Adrenal gland (tissue), 12 donors: ENCODE measurements around the gene QTRT2. TPM values are rescaled to one million over a fixed set of nuclear protein-coding genes. Genes with fewer than 3 reads are reported as not detected.

ENCODE experiments used
- DNase-seq, 7 donors: peaks; one replicate each; pipeline ENCODE4 v3.0.0-alpha.2; 2019 to 2020
- H3K27ac ChIP-seq, 5 donors: fragments of 200-600 bp; sonication (generic) in 4 of 5; 1 replicate in 3 of 5; 2 replicates in 2 of 5; pipeline versions ENCODE4 v1.5.1 to v1.8.0; 2016 to 2020; ENCODE audit warnings: mild to moderate bottlenecking in 1 of 5
- H3K27me3 ChIP-seq: fragments of 200-600 bp; 2 replicates; pipeline ENCODE4 v1.8.0; 2021
- H3K36me3 ChIP-seq, 2 donors: fragments of 200-600 bp; replicated peaks in 1 of 2; 1 replicate in 1 of 2; 2 replicates in 1 of 2; pipeline versions ENCODE4 v1.5.1 to v1.8.0; 2018 to 2022
- H3K4me1 ChIP-seq, 2 donors: fragments of 200-600 bp; replicated peaks in 1 of 2; 1 replicate in 1 of 2; 2 replicates in 1 of 2; pipeline versions ENCODE4 v1.5.1 to v1.8.0; 2018 to 2021
- H3K4me3 ChIP-seq, 4 donors: fragments of 200-600 bp; sonication (generic) in 3 of 4; one replicate each; pipeline ENCODE4 v1.5.1; 2016 to 2018
- H3K9me3 ChIP-seq, 3 donors: fragments of 200-600 bp; sonication (generic) in 1 of 3; replicated peaks in 1 of 3; 1 replicate in 2 of 3; 2 replicates in 1 of 3; pipeline versions ENCODE4 v1.5.1 to v1.8.0; 2016 to 2021
- CTCF ChIP-seq, 6 experiments: fragments of 450-650 bp in 4 of 6; fragments of 200-600 bp in 2 of 6; sonication (generic) in 1 of 6; IDR thresholded peaks; 1 replicate in 5 of 6; 2 replicates in 1 of 6; pipeline versions ENCODE4 v1.5.1 to v1.8.0; 2016 to 2021; ENCODE audit warnings: antibody characterized with exemption in 6 of 6, mild to moderate bottlenecking in 2 of 6, moderate library complexity in 1 of 6
- POLR2A ChIP-seq, 2 donors: fragments of 450-650 bp; IDR thresholded peaks; one replicate each; pipeline ENCODE4 v1.6.1; 2017; ENCODE audit warnings: antibody characterized with exemption in 2 of 2, mild to moderate bottlenecking in 2 of 2, moderate library complexity in 1 of 2
- WGBS, 4 donors: extraction: QIAGEN DNeasy Blood & Tissue Kit in 2 of 4; methylation state at CpG; one replicate each; pipeline versions ENCODE4 v1.1.5 to v1.1.7; 2013 to 2017; 5-methylcytosine and 5-hydroxymethylcytosine counted together
- intact Hi-C, 2 donors: fragments of 100-400 bp; cut with DNase I; formaldehyde crosslinking; loops; one replicate each; pipeline versions ENCODE4 v1.14.1 to v1.15.0; 2022 to 2023
- polyA plus RNA-seq, 3 donors: library from polyadenylated mRNA; stranded (reverse); fragments of 200-250 nt in 2 of 3; fragments of 350-450 nt in 1 of 3; fragmentation: Illumina TruSeq in 1 of 3; extraction: RNeasy Lipid Tissue Mini Kit (QIAGEN cat#74804) in 1 of 3; gene quantifications; one replicate each; pipeline ENCODE4 v1.2.3, GENCODE V29; 2013 to 2014
- total RNA-seq, 9 donors: library from RNA; depleted of rRNA in 4 of 9; stranded (reverse); fragments of >200 nt in 4 of 9; fragments of 120-200 nt in 1 of 9; fragmentation: NEBNext Ultra II Directional in 1 of 9; extraction: Animal tissue kit (Norgen Biotek cat#: 25700) in 1 of 9; gene quantifications; one replicate each; pipeline versions ENCODE4 v1.1.0 to v1.2.4, GENCODE V29; 2013 to 2023
- donor health status: healthy with polysubstance abuse.
- donor health status: Bipolar disorder and iron deficiency.
- donor health status: DM: yes; HTN: yes; CAD: no.
- donor health status: DM: no; HTN: no; CAD: no.
- donor health status: DM: no; HTN: no; CAD: no.
- donor health status: DM: yes; HTN: yes; CAD: no.

QTRT2 gene
- total and polyA plus RNA-seq, 12 donors: 6.9 to 45.5 (median 22.2) TPM

GRCh38 chr3:114114719-114115118 is 58.2 kb downstream of the QTRT2 start:
- Histone ChIP-seq H3K4me3 (no peak overlapping the region), H3K36me3 (no peaks in the 10 kb centered on the region), H3K9me3 (no peaks in the 10 kb centered on the region), H3K27me3 (no peaks in the 10 kb centered on the region), H3K27ac (no peak overlapping the region), H3K4me1 (peaks cover 2 to 13% of the 10 kb centered on the region in 2 donors)
- TF ChIP-seq POLR2A (IDR thresholded peaks at IDR 0.05): no peak
- no peak for TF ChIP-seq CTCF (IDR thresholded peaks at IDR 0.05)
- no peak for DNase-seq
- WGBS, 4 donors: 92 to 96% (median 95%) methylated on average over 3 of the region's 3 CpGs
- intact Hi-C loops: no loop called here

- no peak for DNase-seq
- Histone ChIP-seq H3K4me3 (no peak overlapping the region), H3K27ac (no peak overlapping the region), H3K9me3 (no peaks in the 10 kb centered on the region), H3K36me3 (no peaks in the 10 kb centered on the region), H3K4me1 (peaks cover 6 to 17% of the 10 kb centered on the region in 2 donors), H3K27me3 (no peaks in the 10 kb centered on the region)
- TF ChIP-seq CTCF (IDR thresholded peaks at IDR 0.05): no peak
- TF ChIP-seq POLR2A (IDR thresholded peaks at IDR 0.05): no peak
- 86 to 92% (median 89%) methylated on average over 7 of the region's 7 CpGs for WGBS, 4 donors
- intact Hi-C loops: no loop called here
Measured at GRCh38 chr3:114115143-114115542, 58.6 kb downstream of the QTRT2 start.

- H3K9me3 ChIP-seq: no peaks in the 10 kb centered on the region
- intact Hi-C loops: no loop called here
- H3K36me3 ChIP-seq: no peaks in the 10 kb centered on the region
- no peaks in the 10 kb centered on the region for H3K27me3 ChIP-seq
- no peak overlapping the region for H3K27ac ChIP-seq
- H3K4me3 ChIP-seq: no peak overlapping the region
- TF ChIP-seq CTCF (IDR thresholded peaks at IDR 0.05) (no peak), POLR2A (IDR thresholded peaks at IDR 0.05) (no peak)
- WGBS, 4 donors: 13 to 24% (median 20%) methylated on average over 1 of the region's 1 CpG
- no peak for DNase-seq
- H3K4me1 ChIP-seq: peaks cover 28 to 36% of the 10 kb centered on the region in 2 donors
Measured at GRCh38 chr3:114119776-114120175, 63.2 kb downstream of the QTRT2 start.

GRCh38 chr3:114120211-114120610 is 63.7 kb downstream of the QTRT2 start:
- H3K4me3 ChIP-seq: no peak overlapping the region
- DNase-seq: no peak
- TF ChIP-seq POLR2A (IDR thresholded peaks at IDR 0.05) (no peak), CTCF (IDR thresholded peaks at IDR 0.05) (no peak)
- no peaks in the 10 kb centered on the region for H3K27me3 ChIP-seq
- H3K36me3 ChIP-seq: no peaks in the 10 kb centered on the region
- intact Hi-C loops: no loop called here
- peak overlapping the region in 2 of 5 donors; percentile 9 to 79 for H3K27ac ChIP-seq
- WGBS, 4 donors: 31 to 43% (median 41%) methylated on average over 3 of the region's 3 CpGs
- no peaks in the 10 kb centered on the region for H3K9me3 ChIP-seq
- peaks cover 28 to 36% of the 10 kb centered on the region in 2 donors for H3K4me1 ChIP-seq
